GM23338 (cell line): ENCODE results near the gene GOLGA6D. TPM values are rescaled to one million over a fixed set of nuclear protein-coding genes. Genes with fewer than 3 reads are reported as not detected.

Experiments used
- ATAC-seq: fragments of 200-7000 bp; cut with Tn5 transposase; 3 replicates; pipeline ENCODE4 v1.9.1; 2020
- DNase-seq: peaks from one replicate; pipeline ENCODE4 v3.0.0-alpha.2; 2015; ENCODE audit warnings: low spot score
- H2AFZ ChIP-seq: fragments of 200-600 bp; sonication (generic); 2 replicates; pipeline ENCODE4 v1.8.0; 2016; ENCODE audit warnings: antibody characterized with exemption, mild to moderate bottlenecking, moderate library complexity
- H3F3A ChIP-seq: fragments of 200-600 bp; sonication (generic); replicated peaks from 2 replicates; pipeline ENCODE4 v1.8.0; 2017; ENCODE audit warnings: antibody characterized with exemption, mixed run types, low read depth
- H3K27ac ChIP-seq: fragments of 200-600 bp; sonication (generic); 2 replicates; pipeline ENCODE4 v1.6.1; 2016; ENCODE audit warnings: low read depth
- H3K27me3 ChIP-seq: fragments of 200-600 bp; sonication (generic); 2 replicates; pipeline ENCODE4 v1.8.0; 2016; ENCODE audit warnings: mild to moderate bottlenecking, mixed run types, moderate library complexity; ENCODE audit not compliant: insufficient read depth
- H3K36me3 ChIP-seq: fragments of 200-600 bp; sonication (generic); 2 replicates; pipeline ENCODE4 v1.8.0; 2016; ENCODE audit warnings: mild to moderate bottlenecking; ENCODE audit not compliant: insufficient read depth
- H3K4me1 ChIP-seq: fragments of 200-600 bp; sonication (generic); 2 replicates; pipeline ENCODE4 v1.8.0; 2016; ENCODE audit warnings: mild to moderate bottlenecking, moderate library complexity; ENCODE audit not compliant: insufficient read depth
- H3K4me2 ChIP-seq: fragments of 200-600 bp; sonication (generic); 2 replicates; pipeline ENCODE4 v1.7.1; 2017; ENCODE audit warnings: mixed run types
- H3K4me3 ChIP-seq: fragments of 200-600 bp; sonication (generic); 2 replicates; pipeline ENCODE4 v1.6.1; 2016; ENCODE audit warnings: mixed run types
- H3K79me2 ChIP-seq: fragments of 200-600 bp; sonication (generic); replicated peaks from 2 replicates; pipeline ENCODE4 v1.8.0; 2017; ENCODE audit warnings: mild to moderate bottlenecking; ENCODE audit not compliant: insufficient read depth
- H3K9me2 ChIP-seq: fragments of 200-600 bp; sonication (generic); 2 replicates; pipeline ENCODE4 v1.8.0; 2017; ENCODE audit not compliant: insufficient read depth
- H4K20me1 ChIP-seq: fragments of 200-600 bp; sonication (generic); replicated peaks from 2 replicates; pipeline ENCODE4 v1.8.0; 2017; ENCODE audit warnings: mild to moderate bottlenecking; ENCODE audit not compliant: insufficient read depth
- H3K27ac Mint-ChIP-seq: 2 replicates; pipeline ENCODE4 v1.8.0; 2020; ENCODE audit warnings: inconsistent platforms, mild to moderate bottlenecking, moderate library complexity, mixed read lengths
- H3K27me3 Mint-ChIP-seq: 3 replicates; pipeline ENCODE4 v1.8.0; 2022; ENCODE audit warnings: low read depth, mild to moderate bottlenecking, moderate library complexity, mixed read lengths, inconsistent platforms; ENCODE audit not compliant: insufficient read depth, poor library complexity
- H3K36me3 Mint-ChIP-seq: 3 replicates; pipeline ENCODE4 v1.8.0; 2021; ENCODE audit warnings: low read depth, mild to moderate bottlenecking, inconsistent platforms, moderate library complexity, mixed read lengths
- H3K4me1 Mint-ChIP-seq: 3 replicates; pipeline ENCODE4 v1.8.0; 2020; ENCODE audit warnings: mild to moderate bottlenecking, inconsistent platforms, mixed read lengths
- H3K4me3 Mint-ChIP-seq: 3 replicates; pipeline ENCODE4 v1.8.0; 2021; ENCODE audit warnings: moderate library complexity, mild to moderate bottlenecking, inconsistent platforms, mixed read lengths
- H3K9me3 Mint-ChIP-seq: 3 replicates; pipeline ENCODE4 v1.8.0; 2020; ENCODE audit warnings: moderate library complexity, mild to moderate bottlenecking, inconsistent platforms, mixed read lengths
- CTCF ChIP-seq, 2 experiments: fragments of 200-600 bp in 1 of 2; sonication (generic) in 1 of 2; conservative IDR thresholded peaks; 2 replicates each; pipeline versions ENCODE4 v1.5.1 to v1.6.1; 2016 to 2017; ENCODE audit warnings: antibody characterized with exemption in 2 of 2, low read depth in 2 of 2, mild to moderate bottlenecking in 2 of 2, moderate library complexity in 1 of 2
- ETS1 ChIP-seq: IDR thresholded peaks from 2 replicates; pipeline ENCODE4 v1.6.1; 2016; ENCODE audit warnings: antibody characterized with exemption
- EZH2phosphoT487 ChIP-seq: fragments of 200-600 bp; sonication (generic); IDR thresholded peaks from one replicate; pipeline ENCODE4 v1.8.1; 2018; ENCODE audit warnings: antibody characterized with exemption; ENCODE audit not compliant: unreplicated experiment
- JUNB ChIP-seq: IDR thresholded peaks from one replicate; pipeline ENCODE4 v1.6.1; 2016; ENCODE audit warnings: antibody characterized with exemption; ENCODE audit not compliant: unreplicated experiment
- POLR2AphosphoS5 ChIP-seq: IDR thresholded peaks from 2 replicates; pipeline ENCODE4 v1.6.1; 2016; ENCODE audit warnings: antibody characterized with exemption, low read depth
- ZNF462 ChIP-seq: fragments of 250-450 bp; sonication (Bioruptor Pico); IDR thresholded peaks from 2 replicates; pipeline ENCODE4 v1.5.0; 2020; ENCODE audit warnings: mild to moderate bottlenecking, moderate library complexity
- polyA plus RNA-seq: library from polyadenylated mRNA; unstranded; fragments of >200 nt; fragmentation: Nextera tagmentation; extraction: Ambion mirVana; gene quantifications from 2 replicates; pipeline ENCODE4 v1.2.1, GENCODE V29; 2016
- total RNA-seq: library from RNA; depleted of rRNA; stranded (reverse); fragments of >200 nt; shearing (Covaris generic); gene quantifications from 2 replicates; pipeline ENCODE4 v1.2.3, GENCODE V29; 2014

The GOLGA6D gene
- total and polyA plus RNA-seq, 2 experiments from 2014 or later = 0.99 to 1.0 TPM

- H3K79me2 ChIP-seq = no peaks in the 10 kb centered on the region
- Mint-ChIP-seq H3K4me3 (no peak overlapping the region), H3K36me3 (no peaks in the 10 kb centered on the region; the same call in 2 of the 3 replicates), H3K9me3 (no peaks in the 10 kb centered on the region), H3K27me3 (peaks cover 3% of the 10 kb centered on the region), H3K27ac (no peak overlapping the region), H3K4me1 (no peaks in the 10 kb centered on the region)
- H3K27me3 ChIP-seq = no peaks in the 10 kb centered on the region
- TF ChIP-seq EZH2phosphoT487 (no peak), ETS1 (no peak), POLR2AphosphoS5 (no peak), JUNB (no peak), ZNF462 (CRISPR knock-in tag) (no peak), CTCF (conservative IDR thresholded peaks at IDR 0.05; ENCODE audit: low read depth in 2 of 2) (peak in 1 of 2 experiments; percentile 43; a peak in 2 of 4 replicates)
- ATAC-seq = no peak
- no peak for DNase-seq
- H2AFZ ChIP-seq = no peak overlapping the region
- no peak overlapping the region for H3K27ac ChIP-seq
- H3K4me2 ChIP-seq = no peak overlapping the region
- H4K20me1 ChIP-seq = no peaks in the 10 kb centered on the region
- H3K36me3 ChIP-seq = no peaks in the 10 kb centered on the region
- no peak overlapping the region for H3K4me3 ChIP-seq
- no peaks in the 10 kb centered on the region for H3K4me1 ChIP-seq
- H3K9me2 ChIP-seq = no peaks in the 10 kb centered on the region
- H3F3A ChIP-seq = no peaks in the 10 kb centered on the region
Observed at GRCh38 chr15:75328493-75329314, 46.1 kb downstream of the GOLGA6D start.
